HG02610 (cell line): ENCODE data around the gene FBXO9.

Experiments used
- ATAC-seq: cut with Tn5 transposase; IDR thresholded peaks from one replicate; pipeline ENCODE4 v1.9.1; 2021; ENCODE audit warnings: mild to moderate bottlenecking, moderate library complexity; ENCODE audit not compliant: unreplicated experiment

Gene FBXO9

DNA sequence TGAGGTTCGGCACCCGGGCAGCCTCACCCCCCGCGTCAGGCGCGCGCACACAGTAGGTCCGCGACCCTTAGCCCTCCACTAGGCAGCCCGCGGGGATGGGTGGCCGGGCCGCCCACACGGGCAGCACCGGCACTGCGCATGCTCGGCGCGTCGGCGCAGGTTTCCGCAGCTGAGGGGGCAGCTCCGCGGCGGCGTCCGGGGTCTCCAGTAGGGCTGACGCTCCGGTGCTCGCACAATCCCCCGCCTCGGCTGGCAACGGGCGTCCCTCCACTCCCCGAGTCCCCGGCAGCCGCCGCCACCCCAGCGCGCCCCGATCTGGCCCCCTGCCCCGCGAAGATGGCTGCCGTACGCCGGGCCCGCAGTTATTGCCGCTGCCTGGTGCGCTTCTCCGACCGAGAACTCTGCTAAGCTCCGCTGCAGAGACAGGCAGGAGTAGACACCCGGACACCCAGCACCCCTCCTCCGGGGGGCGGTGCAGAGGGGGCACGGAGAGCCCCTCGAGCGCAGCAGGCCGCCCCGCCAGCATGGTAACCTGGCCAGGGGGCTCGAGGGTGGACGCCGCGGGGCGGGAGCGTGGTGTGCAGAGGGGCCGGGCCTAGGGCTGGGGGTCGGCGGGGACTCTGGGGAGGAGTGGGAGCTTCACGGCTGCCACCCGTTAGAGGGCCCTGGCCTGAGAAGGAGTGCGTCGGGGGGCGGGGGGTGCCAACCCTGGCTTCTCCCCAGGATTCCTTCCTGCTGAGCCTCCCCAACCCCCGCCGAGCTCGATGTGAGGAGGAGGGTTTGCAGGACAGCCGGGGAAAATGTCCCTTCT is at the start of gene FBXO9:
Gene FBXO9, plus strand, starts transcription at position 139 of the 811 bp plus-strand sequence. Its CDS starts 386 bp downstream, at position 525.
- peak; percentile 47 for ATAC-seq

DNA sequence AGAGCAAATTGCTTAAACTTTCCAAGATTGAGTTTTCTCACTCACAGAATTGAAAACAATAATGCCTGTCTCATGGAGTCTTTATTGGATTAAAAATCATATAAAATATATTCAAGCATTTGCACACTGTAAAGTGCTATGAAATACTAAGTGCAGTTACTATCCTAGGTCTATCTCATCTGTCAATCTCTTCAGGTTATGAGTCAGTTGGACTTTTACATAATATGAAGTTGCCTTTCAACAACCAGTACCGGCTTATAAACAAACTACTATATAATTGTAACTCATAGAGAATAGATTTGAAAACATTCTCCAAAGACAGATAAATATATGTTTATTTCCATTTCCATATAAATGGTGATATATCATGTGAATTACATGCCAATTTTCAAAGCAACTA is 49.7 kb upstream of the FBXO9 start:
- ATAC-seq = no peak

GRCh38 chr6:53018446-53018845 is 46.8 kb upstream of the FBXO9 start:
- ATAC-seq = no peak

GRCh38 chr6:53020005-53020744 is 45.0 kb upstream of the FBXO9 start:
- no peak for ATAC-seq

- no peak for ATAC-seq
These were observed 41.9 kb upstream of the FBXO9 start for GRCh38 chr6:53023323-53023722.

- no peak for ATAC-seq
These were observed 38.7 kb upstream of the FBXO9 start for GRCh38 chr6:53026526-53026925.

GRCh38 chr6:53027131-53027718 is 38.0 kb upstream of the FBXO9 start:
- ATAC-seq = no peak

DNA sequence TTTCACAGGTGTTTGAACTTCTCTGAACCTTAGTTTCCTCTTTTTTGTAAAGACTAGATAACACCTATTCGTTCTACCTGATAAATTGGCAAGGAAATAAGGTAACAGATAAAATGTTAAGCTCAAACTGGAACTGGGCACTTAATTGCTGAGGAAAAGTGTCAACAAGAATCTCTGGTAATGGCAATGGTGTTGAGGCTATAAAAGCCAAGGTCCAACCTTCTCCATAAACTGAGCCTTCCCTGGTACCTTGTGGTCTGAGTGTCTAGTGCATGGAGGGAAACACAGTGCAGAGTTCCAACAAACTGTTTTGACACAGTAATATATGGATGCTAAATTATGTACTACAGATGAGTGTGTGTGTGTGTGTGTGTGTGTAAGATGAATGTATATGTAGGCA is 36.7 kb upstream of the FBXO9 start:
- ATAC-seq = no peak

DNA sequence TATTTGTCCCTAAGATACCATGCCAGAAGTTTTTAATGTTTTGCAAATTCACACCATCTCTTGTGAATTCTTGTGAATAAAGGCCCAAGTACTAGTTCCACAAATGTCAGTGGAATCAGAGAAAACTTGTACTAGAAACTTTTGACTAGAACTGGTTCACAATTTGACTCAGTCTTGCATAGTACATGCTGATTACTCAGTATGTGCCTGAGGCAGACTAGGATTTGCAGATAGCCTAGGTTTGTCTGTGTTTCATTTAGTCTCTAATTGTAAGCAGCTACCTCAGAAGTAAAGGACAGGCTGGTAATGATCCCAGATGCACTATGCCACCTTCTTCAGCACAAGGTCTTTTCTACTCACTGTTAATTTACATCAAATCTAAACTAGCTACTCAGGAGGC is 35.9 kb upstream of the FBXO9 start:
- ATAC-seq = no peak

DNA sequence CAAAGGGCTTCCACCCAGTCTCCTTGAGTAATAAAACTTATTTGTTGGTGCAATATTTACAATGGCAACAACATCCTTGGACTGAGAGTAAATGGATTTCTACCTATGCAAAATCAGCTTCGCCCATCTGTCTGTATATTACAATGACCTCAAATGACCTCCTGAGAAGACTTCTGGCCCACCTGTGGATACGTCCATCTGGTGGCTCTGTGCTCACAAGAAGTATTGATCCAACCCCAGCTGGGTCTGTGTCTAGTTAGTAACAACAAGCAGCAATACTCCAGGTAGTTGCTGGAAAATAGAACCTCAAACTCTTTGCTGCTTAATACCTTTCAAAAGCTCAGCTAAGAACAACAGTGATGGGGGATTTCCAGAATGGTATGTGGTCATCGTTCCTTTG is 35.4 kb upstream of the FBXO9 start:
- ATAC-seq = no peak

GRCh38 chr6:53031281-53031680 is 33.9 kb upstream of the FBXO9 start:
- ATAC-seq = no peak

DNA sequence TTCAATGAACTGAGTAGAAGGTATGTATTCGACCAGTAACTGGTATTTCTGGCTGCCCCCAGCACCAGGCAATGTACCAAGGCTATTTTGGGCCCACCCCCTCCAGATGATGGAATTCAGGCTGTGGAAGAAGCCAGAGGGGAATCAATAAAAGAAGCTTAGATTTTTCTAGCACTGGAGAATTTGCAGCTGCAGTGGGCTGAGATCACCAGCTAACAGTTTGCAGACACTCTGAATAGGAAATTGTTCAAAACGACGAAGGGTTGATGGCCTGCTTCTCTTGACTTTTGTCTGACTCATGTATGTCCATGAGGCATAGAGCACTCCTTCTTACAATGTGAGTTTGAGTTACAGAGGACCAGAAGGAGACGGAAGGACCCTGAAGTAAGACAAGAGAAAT is 32.4 kb upstream of the FBXO9 start:
- ATAC-seq = no peak

- no peak for ATAC-seq
These were observed 31.4 kb upstream of the FBXO9 start for GRCh38 chr6:53033764-53034163.

DNA sequence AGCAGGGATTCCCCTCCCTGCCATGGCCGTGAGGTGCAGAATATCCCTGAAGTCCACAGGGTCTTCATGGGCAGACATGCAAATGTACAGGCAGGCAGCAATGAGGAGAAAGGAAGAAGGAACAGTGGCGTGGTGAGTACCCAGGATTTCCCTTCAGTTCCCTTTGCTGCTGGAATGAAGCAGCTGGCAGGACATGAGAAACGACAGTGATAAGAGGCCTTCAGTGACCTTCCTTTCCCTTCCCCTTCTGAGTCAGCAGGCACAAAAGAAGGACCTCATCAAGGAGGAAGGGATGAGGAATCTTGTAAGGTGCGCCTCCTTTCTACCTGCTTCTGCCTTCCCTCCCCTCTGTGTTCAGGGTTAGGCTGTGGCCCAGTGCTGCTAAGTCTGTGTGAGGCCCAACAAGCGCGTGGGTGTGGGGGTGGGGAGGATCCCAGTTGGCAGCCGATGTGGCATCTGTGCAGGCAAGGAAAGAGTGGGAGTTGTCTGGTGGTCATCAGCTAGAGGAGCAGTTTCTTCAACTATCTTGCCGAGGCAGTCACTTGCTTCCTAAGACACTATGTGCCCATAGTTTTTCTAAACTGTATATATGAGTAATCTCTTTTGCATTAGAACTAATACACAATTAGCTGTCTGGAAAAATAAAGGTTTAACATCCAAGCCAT is 29.5 kb upstream of the FBXO9 start:
- ATAC-seq = no peak

DNA sequence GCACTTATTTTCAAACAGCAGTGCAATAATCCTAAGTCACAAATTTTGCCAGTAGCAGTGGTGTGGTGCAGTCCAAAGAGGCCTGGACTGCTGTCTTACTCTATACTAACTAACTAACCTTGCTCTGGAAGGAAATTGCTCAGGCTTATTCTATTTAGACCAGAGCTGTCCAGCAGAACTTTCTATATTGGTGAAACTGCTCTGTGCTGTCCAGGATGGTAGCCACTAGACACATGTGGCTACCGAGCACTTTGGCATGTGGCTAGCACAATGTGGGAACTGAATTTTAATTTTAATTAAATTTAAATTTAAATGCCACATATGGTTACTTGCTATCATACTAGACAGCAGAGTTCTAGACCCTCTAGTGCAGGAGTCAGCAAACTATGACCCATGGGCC is 27.1 kb upstream of the FBXO9 start:
- ATAC-seq = no peak

GRCh38 chr6:53038596-53038995 is 26.6 kb upstream of the FBXO9 start:
- no peak for ATAC-seq

DNA sequence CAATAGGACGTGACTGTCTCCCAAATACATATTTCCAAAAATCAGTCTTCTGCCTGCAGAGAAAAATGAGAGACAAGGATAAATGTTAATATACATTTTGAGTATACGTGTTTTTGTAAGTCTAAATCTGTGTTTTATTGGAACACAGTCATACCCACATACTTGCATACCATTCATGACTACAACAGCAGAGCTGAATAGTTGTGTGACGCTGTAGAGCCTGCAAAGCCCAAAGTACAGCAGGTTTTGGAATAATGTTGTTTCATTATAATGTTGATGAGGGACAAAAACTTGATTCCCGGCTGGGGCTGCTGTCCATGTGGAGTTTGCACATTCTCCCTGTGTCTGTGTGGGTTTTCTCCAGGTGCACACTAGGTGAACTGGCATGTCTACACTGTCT is 23.8 kb upstream of the FBXO9 start:
- no peak for ATAC-seq

DNA sequence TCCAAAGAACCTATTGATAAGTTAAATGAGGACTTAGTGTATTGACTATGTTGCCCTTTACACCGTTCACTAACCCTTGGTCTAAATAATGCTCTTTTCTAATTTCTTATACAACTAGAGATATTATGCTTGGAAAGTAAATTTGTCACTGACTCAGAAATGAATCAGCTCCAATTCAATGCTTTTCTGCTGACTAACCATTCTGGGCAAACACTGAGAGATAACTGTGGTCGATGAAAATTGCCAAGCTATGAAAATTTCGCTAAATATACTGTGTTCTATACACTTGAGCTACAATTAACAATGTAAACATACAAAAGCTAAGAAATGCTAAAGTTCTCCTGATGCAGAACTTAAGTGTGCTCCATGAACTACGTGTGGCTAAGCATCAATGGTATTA is 23.1 kb upstream of the FBXO9 start:
- no peak for ATAC-seq

- ATAC-seq = no peak
These were observed 21.6 kb upstream of the FBXO9 start for GRCh38 chr6:53043581-53043980.

- no peak for ATAC-seq
These were observed 21.1 kb upstream of the FBXO9 start for GRCh38 chr6:53044071-53044470.

GRCh38 chr6:53044572-53044971 is 20.6 kb upstream of the FBXO9 start:
- no peak for ATAC-seq
